Caco-2 (cell line): ENCODE measurements around the gene DKKL1. TPM values are rescaled to one million over a fixed set of nuclear protein-coding genes. Genes with fewer than 3 reads are reported as not detected.

Experiments used
- BruUV-seq: library from RNA; stranded (reverse); fragments of 400-500 nt; replicated peaks from 2 replicates; lab custom pipeline; 2021; lab: Mats Ljungman, UMichigan
- CTCF ChIA-PET: fragments of 300-600 bp; sonication (Branson Sonifier 250); formaldehyde crosslinking; loops from one replicate; lab custom pipeline; 2022; ENCODE audit warnings: antibody characterized with exemption; lab: Charles Lee
- POLR2A ChIA-PET: fragments of 300-600 bp; sonication (Branson Sonifier 250); formaldehyde crosslinking; loops from one replicate; lab custom pipeline; 2022; ENCODE audit warnings: antibody characterized with exemption; lab: Charles Lee
- DNase-seq, 2 experiments: peaks; one replicate each; pipeline versions ENCODE4 v3.0.0 to v3.0.0-alpha.2; 2020 to 2022
- H3K27me3 ChIP-seq: replicated peaks from 2 replicates; pipeline ENCODE4 v1.6.0; 2011; ENCODE audit warnings: low read length; ENCODE audit not compliant: control insufficient read depth, insufficient read depth
- H3K36me3 ChIP-seq: 2 replicates; pipeline ENCODE4 v1.5.1; 2011; ENCODE audit warnings: low read length; ENCODE audit not compliant: control insufficient read depth, insufficient read depth
- H3K4me1 ChIP-seq: fragments of 250-450 bp; sonication (Bioruptor Pico); 2 replicates; pipeline ENCODE4 v1.5.1; 2020; ENCODE audit warnings: mild to moderate bottlenecking
- H3K4me3 ChIP-seq: 2 replicates; pipeline ENCODE4 v1.5.1; 2011; ENCODE audit warnings: low read depth, mild to moderate bottlenecking, control low read depth, low read length
- H3K9me3 ChIP-seq: fragments of 250-450 bp; sonication (Bioruptor Pico); 2 replicates; pipeline ENCODE4 v1.5.1; 2020; ENCODE audit warnings: mild to moderate bottlenecking, moderate library complexity
- H3K27ac Mint-ChIP-seq: one replicate; pipeline ENCODE4 v1.8.0; 2022; ENCODE audit warnings: mixed read lengths; ENCODE audit not compliant: unreplicated experiment
- H3K27me3 Mint-ChIP-seq: one replicate; pipeline ENCODE4 v1.8.0; 2022; ENCODE audit warnings: mixed read lengths; ENCODE audit not compliant: insufficient read depth, unreplicated experiment
- H3K36me3 Mint-ChIP-seq: one replicate; pipeline ENCODE4 v1.8.0; 2022; ENCODE audit warnings: mild to moderate bottlenecking, mixed read lengths; ENCODE audit not compliant: insufficient read depth, unreplicated experiment
- H3K4me1 Mint-ChIP-seq: one replicate; pipeline ENCODE4 v1.8.0; 2022; ENCODE audit warnings: low read depth, mixed read lengths; ENCODE audit not compliant: unreplicated experiment
- H3K4me3 Mint-ChIP-seq: one replicate; pipeline ENCODE4 v1.8.0; 2022; ENCODE audit warnings: mild to moderate bottlenecking, moderate library complexity, mixed read lengths; ENCODE audit not compliant: unreplicated experiment
- H3K9me3 Mint-ChIP-seq: one replicate; pipeline ENCODE4 v1.8.0; 2022; ENCODE audit warnings: mixed read lengths; ENCODE audit not compliant: unreplicated experiment
- intact Hi-C: fragments of 100-400 bp; cut with micrococcal nuclease; formaldehyde crosslinking; loops from one replicate; pipeline ENCODE4 v1.10.0; 2022; ENCODE audit not compliant: unreplicated experiment
- total RNA-seq: library from RNA; stranded (reverse); gene quantifications from 2 replicates; pipeline ENCODE4 v1.2.3, GENCODE V29; 2022
- TF ChIP-seq, protein P1 (sequence below), 2 experiments: fragments of 200-600 bp in 1 of 2; IDR thresholded peaks; 1 replicate in 1 of 2; 2 replicates in 1 of 2; pipeline versions ENCODE4 v1.5.1 to v1.8.0; 2011 to 2022; ENCODE audit warnings: antibody characterized with exemption in 1 of 2, control low read depth in 1 of 2, inconsistent platforms in 1 of 2, low read depth in 1 of 2, low read length in 1 of 2, mild to moderate bottlenecking in 1 of 2, moderate library complexity in 1 of 2; ENCODE audit not compliant: insufficient read depth in 1 of 2, severe bottlenecking in 1 of 2, unreplicated experiment in 1 of 2

The DKKL1 gene
- total RNA-seq, 1 experiment from 2014 or later: not detected

DNA sequence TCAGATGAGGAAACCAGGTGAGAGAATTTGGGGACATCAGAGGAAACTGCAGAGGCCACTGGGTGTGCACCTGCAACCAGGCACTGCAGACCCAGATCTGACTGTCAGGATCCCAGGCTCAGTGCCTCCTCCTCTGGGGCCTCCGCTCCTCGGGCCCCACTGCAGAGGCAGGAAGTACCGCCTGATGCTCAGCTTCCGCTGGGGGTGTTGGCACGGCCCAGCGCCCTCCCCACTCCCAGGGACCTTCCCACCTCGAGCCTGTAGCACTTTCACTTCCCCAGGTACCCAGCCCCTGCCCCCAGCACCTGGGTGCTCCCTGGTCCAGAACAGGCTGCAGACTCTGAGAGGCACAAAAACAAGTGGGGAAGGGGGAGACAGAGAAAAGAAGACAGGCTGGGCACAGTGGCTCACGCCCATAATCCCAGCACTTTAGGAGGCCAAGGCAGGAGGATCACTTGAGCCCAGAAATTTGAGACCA is 29.8 kb upstream of the DKKL1 start:
- no peaks in the 10 kb centered on the region for H3K9me3 ChIP-seq
- no peaks in the 10 kb centered on the region for H3K27me3 ChIP-seq
- Mint-ChIP-seq H3K27me3 (no peaks in the 10 kb centered on the region), H3K4me1 (peaks cover 6% of the 10 kb centered on the region), H3K4me3 (no peak overlapping the region), H3K36me3 (peaks cover 6% of the 10 kb centered on the region), H3K9me3 (no peaks in the 10 kb centered on the region), H3K27ac (no peak overlapping the region)
- TF ChIP-seq, protein P1, sequence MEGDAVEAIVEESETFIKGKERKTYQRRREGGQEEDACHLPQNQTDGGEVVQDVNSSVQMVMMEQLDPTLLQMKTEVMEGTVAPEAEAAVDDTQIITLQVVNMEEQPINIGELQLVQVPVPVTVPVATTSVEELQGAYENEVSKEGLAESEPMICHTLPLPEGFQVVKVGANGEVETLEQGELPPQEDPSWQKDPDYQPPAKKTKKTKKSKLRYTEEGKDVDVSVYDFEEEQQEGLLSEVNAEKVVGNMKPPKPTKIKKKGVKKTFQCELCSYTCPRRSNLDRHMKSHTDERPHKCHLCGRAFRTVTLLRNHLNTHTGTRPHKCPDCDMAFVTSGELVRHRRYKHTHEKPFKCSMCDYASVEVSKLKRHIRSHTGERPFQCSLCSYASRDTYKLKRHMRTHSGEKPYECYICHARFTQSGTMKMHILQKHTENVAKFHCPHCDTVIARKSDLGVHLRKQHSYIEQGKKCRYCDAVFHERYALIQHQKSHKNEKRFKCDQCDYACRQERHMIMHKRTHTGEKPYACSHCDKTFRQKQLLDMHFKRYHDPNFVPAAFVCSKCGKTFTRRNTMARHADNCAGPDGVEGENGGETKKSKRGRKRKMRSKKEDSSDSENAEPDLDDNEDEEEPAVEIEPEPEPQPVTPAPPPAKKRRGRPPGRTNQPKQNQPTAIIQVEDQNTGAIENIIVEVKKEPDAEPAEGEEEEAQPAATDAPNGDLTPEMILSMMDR (IDR thresholded peaks at IDR 0.05; ENCODE audit: insufficient read depth in 1 of 2, low read depth in 1 of 2, low read length in 1 of 2, severe bottlenecking in 1 of 2, unreplicated experiment in 1 of 2): no peak
- no peaks in the 10 kb centered on the region for H3K4me1 ChIP-seq
- intact Hi-C loops: no loop called here
- BruUV-seq: no TSS peak
- DNase-seq: peak in 1 of 2 experiments; percentile 12
- CTCF ChIA-PET: no interaction called here
- H3K4me3 ChIP-seq: no peak overlapping the region
- no peaks in the 10 kb centered on the region for H3K36me3 ChIP-seq
- POLR2A ChIA-PET: no interaction called here

GRCh38 chr19:49335071-49335783 is 28.4 kb upstream of the DKKL1 start, which contains the start of gene CD37:
Gene CD37, plus strand, starts transcription at chr19:49335406. Its CDS starts 135 bp downstream, at chr19:49335541.
- Mint-ChIP-seq H3K36me3 (peaks cover 9% of the 10 kb centered on the region), H3K4me1 (peaks cover 13% of the 10 kb centered on the region), H3K27me3 (no peaks in the 10 kb centered on the region), H3K9me3 (no peaks in the 10 kb centered on the region), H3K27ac (no peak within 1 kb of the TSS), H3K4me3 (no peak within 1 kb of the TSS)
- peaks cover 5% of the 10 kb centered on the region for H3K4me1 ChIP-seq
- ChIA-PET POLR2A (no interaction called here), CTCF (no interaction called here)
- no peaks in the 10 kb centered on the region for H3K27me3 ChIP-seq
- H3K9me3 ChIP-seq: no peaks in the 10 kb centered on the region
- DNase-seq: peak in 1 of 2 experiments; percentile 29
- no TSS peak for BruUV-seq
- TF ChIP-seq, protein P1 (IDR thresholded peaks at IDR 0.05; ENCODE audit: insufficient read depth in 1 of 2, low read depth in 1 of 2, low read length in 1 of 2, severe bottlenecking in 1 of 2, unreplicated experiment in 1 of 2): no peak
- no peaks in the 10 kb centered on the region for H3K36me3 ChIP-seq
- intact Hi-C loops: no loop called here
- H3K4me3 ChIP-seq: no peak within 1 kb of the TSS

DNA sequence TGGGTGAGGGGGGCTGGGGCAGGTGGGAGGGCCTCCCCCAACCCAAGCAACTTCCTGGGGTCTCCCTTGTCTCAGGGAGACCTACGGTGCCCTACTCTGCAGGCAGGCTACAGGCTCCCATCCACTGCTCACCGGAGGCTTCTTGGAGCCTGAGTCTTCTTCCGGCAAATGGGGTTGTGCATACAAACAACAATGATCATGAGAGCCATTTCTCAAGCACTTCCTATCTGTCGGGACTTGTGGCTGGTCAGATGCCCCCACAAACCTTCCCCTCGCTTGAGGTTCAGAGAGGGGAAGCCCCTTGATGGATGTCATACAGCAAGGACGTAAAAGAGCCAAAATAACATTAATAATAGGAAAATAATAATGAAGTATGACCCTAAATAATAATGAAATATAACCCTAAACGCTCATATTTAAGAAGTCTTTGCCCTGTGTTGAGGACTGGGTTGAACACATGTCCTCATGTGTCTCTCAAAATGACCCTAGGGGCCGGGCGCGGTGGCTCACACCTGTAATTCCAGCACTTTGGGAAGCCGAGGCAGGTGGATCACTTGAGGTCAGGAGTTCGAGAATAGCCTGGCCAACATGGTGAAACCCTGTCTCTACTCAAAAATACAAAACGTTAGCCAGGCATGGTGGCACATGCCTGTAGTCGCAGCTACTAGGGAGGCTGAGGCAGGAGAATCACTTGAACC is 27.7 kb upstream of the DKKL1 start:
- POLR2A ChIA-PET: no interaction called here
- intact Hi-C loops: no loop called here
- H3K36me3 ChIP-seq: no peaks in the 10 kb centered on the region
- H3K27ac Mint-ChIP-seq: no peak overlapping the region
- TF ChIP-seq, protein P1 (IDR thresholded peaks at IDR 0.05; ENCODE audit: insufficient read depth in 1 of 2, low read depth in 1 of 2, low read length in 1 of 2, severe bottlenecking in 1 of 2, unreplicated experiment in 1 of 2): no peak
- peaks cover 16% of the 10 kb centered on the region for H3K4me1 Mint-ChIP-seq
- no peaks in the 10 kb centered on the region for H3K27me3 ChIP-seq
- no TSS peak for BruUV-seq
- H3K4me3 ChIP-seq: no peak overlapping the region
- peak in 1 of 2 experiments; percentile 15 for DNase-seq
- H3K36me3 Mint-ChIP-seq: peaks cover 9% of the 10 kb centered on the region
- H3K9me3 Mint-ChIP-seq: no peaks in the 10 kb centered on the region
- peaks cover 10% of the 10 kb centered on the region for H3K4me1 ChIP-seq
- CTCF ChIA-PET: no interaction called here
- H3K4me3 Mint-ChIP-seq: no peak overlapping the region
- no peaks in the 10 kb centered on the region for H3K27me3 Mint-ChIP-seq
- no peaks in the 10 kb centered on the region for H3K9me3 ChIP-seq
